Stimulated activated CD8-positive, alpha-beta memory T cell treated with anti-CD3 and anti-CD28 coated beads, Interleukin-2, amount 100 ng/mL, for 48 hours (primary cell): Measurements from ENCODE around the gene TSPAN33.

Experiments used
- DNase-seq, 2 donors: peaks; one replicate each; pipeline ENCODE4 v3.0.0-alpha.2; 2020; ENCODE audit warnings: low read depth in 2 of 2

The TSPAN33 gene

DNA sequence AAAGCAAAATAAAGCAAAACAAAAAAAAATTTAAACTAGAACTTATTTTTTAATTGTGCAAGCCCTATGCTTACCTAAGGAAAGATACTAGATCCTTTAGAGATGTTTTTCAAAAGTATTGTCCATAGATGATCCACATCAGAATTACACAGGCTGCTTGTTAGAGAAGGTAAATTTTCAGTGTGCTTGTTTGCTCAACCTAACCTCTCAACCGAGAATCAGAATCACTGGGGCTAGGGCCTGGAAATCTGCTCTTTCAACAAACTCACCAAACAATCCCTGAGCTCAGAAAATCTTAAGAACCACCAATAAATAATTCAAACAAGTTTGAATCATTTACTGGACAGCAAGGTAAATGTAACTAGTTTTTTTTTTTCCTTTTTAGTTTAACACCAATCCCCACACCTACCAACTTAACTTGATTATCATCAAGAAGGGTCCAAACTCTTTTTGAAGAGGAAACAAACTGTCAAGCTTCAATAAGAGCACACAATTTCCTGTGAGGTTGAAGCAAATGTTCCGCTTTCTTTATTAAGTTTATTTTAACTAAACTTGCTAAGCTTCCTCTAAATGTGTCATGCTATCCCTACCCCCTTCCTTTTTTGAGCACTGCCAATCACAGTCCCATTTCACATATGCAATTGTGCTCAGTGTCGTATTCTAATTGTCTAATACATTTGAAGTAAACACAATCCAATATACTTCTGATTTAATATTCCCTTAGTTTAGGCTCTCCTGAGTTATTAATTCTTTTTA lies 7.4 kb upstream of the TSPAN33 start:
- no peak for DNase-seq

DNA sequence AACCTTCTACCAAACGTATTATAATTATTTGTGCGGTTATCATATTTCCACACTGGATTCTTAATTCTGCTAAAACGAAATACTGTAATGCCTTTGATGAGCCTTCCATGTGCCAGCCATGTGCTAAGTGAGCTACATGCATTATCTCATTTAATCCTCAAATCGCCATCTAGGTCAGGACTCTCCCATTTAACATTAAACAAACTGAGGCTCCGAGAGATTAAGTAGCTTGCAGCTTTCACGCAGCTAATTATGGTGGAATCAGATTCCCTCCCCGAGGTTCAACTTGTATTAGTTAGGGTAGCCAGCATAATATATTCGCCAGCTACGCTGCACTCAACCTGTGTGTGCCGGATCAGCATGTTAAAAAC lies 798 bp upstream of the TSPAN33 start:
- DNase-seq, result no peak

- DNase-seq, result no peak
These were observed 544 bp downstream of the TSPAN33 start for GRCh38 chr7:129144834-129145668.

DNA sequence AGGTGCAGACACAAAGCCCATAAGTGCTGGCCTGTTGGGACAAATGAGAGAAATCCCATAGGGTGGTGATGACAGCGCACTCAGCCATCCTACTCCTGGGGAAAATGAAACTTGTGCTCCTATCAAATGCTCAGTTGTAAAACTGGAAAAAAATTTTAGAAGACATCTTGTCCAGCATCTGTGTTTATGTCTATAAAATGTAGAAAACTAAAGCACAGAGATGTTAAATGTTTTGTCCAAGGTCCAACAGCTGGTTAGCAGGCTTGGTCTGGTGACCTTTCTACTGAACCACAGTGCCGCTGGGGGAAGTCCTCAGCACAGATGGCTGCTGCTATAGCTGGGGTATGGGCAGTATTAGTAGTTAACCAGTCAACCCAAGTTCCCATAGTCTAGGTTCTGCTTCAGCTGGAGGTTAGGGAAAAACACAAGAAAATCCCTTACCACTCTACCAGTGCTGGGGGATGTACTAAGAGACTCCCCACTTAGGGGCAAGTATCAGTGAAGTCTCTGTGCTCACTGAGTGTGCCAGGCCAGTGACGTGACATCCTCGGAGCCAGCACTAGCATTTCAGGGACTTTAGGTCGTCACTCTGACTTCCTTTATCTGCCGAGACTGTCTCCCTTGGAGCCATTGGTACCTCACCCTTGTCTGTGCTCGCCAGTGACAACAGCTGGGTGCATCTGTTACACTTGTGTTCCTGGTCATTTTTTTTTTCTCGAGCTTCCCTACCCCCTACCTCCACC lies 1.9 kb downstream of the TSPAN33 start:
- DNase-seq, result no peak

- no peak for DNase-seq
These were observed 3.2 kb downstream of the TSPAN33 start for GRCh38 chr7:129147731-129148130.

DNA sequence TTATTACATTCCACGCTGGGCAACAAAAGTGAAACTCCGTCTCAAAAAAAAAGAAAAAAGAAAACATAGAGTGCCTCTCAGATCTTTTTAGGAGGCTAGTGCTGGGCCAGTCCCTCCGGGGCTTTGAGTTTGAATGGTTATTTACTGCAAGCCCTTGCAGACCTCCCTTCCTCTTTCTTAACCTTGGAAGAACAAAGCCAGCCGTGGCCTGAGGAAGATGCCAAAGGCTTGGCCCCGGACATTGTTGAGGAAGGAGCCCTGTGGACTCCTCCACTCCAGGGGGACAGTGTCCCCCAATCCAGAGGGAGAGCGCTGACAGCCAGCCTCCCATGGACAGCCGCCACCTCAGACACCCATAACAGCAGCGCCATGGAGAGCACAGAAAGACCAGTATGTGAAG lies 5.0 kb downstream of the TSPAN33 start:
- no peak for DNase-seq

- DNase-seq, result no peak
These were observed 5.9 kb downstream of the TSPAN33 start for GRCh38 chr7:129150199-129150996.

DNA sequence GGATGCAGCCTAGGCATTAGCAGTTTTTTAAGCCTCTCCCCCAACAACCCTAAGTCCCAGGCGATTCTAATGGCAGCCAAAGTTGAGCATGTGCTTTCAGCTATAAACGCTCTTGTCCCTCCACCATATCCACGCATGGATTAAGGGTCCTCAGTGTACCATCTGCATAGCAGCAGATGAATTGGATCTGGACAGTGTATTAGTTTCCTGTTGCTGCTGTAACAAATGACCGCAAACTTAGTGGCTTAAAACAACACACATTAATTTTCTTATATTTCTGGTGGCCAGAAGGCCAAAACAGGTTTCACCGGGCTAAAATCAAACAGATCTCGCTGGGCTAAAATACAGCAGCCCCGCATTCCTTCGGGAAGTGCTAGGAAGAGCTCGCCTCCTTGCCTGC lies 13.1 kb downstream of the TSPAN33 start:
- DNase-seq, result no peak

DNA sequence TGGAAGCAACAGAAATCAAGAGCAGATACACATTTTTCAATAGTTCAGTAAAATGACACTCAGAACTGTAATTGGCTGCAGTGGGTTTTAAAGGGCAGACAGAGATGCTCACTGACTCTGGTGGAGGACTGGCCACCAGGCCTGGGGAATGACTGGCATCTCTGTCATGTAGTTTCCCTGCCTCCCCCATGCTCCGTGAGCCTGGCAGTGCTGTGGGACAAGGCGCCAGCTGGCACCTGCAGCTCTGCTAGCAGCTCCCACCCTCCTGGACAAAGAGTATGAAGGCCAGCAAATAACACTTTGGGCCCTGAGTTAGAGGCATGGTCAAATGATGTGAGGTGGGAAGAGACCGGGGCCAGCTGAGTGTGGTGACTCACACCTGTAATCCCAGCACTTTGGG lies 15.0 kb downstream of the TSPAN33 start:
- no peak for DNase-seq

GRCh38 chr7:129160161-129160905 lies 15.8 kb downstream of the TSPAN33 start:
- no peak for DNase-seq

GRCh38 chr7:129161524-129162225 lies 17.2 kb downstream of the TSPAN33 start:
- no peak for DNase-seq

DNA sequence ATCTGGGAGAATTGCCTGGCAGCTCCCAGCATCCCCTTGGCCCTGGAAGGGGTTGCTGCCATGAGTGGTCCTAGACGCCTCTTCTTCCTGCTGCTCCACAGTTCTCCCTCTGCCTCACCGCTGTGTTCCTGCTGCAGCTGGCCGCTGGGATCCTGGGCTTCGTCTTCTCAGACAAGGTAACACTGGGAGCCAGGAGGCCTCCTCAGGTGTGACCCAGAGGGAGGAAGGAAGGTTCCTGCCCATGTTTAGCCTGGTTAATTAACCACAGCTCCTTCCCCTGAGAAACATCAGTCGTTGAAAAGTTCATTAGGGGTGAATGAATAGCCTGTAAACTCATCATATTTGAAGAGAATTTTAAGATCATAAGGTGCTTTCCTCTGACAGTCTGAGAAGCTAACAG lies 18.2 kb downstream of the TSPAN33 start:
- no peak for DNase-seq

DNA sequence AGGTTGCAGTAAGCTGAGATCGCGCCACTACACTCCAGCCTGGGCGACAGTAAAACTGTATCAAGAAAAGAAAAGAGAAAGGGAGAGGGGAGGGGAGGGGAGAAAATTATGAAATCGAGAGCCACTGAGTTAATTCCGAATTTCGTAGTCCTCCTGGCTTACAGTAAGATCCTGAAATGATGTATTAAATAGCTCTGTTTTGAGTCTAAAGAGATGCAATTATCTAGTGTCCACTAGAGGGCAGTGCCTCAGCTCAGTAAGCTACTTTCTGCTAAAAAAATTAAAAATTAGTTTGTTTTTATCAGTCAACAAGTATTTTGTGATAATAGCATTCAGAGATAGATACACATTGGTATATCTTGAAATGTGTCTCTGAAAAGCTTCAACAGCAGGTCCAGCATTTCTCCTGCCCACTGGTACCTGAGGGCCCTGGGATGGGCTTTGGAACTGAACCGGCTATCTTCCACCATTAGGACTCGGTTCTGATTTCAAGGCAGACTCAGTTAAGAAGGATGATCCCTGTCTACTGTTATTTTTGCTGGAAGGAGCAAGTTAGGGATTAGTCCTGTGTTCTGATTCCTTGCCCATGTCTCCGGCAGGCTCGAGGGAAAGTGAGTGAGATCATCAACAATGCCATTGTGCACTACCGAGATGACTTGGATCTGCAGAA lies 19.5 kb downstream of the TSPAN33 start:
- DNase-seq, result no peak

- no peak for DNase-seq
These were observed 22.2 kb downstream of the TSPAN33 start for GRCh38 chr7:129166745-129167144.

DNA sequence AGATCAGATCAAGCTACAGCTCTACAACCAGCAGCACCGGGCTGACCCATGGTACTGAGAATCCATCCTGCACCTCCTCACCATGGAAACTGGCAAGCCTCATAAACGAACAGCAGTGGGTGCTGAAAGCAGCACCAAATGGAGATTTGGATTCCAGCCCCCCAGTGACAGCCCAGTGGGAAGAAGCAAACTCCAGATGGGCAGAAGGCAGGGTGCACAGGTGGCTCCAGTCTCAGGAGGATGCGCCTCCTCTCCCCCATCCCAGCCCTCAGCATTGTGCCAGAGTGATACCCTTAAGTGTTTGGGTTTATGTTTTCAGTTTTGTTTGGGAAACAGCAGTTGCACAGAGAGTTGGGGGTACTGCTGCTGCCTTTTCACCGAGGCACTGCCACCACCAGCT lies 23.3 kb downstream of the TSPAN33 start:
- no peak for DNase-seq

DNA sequence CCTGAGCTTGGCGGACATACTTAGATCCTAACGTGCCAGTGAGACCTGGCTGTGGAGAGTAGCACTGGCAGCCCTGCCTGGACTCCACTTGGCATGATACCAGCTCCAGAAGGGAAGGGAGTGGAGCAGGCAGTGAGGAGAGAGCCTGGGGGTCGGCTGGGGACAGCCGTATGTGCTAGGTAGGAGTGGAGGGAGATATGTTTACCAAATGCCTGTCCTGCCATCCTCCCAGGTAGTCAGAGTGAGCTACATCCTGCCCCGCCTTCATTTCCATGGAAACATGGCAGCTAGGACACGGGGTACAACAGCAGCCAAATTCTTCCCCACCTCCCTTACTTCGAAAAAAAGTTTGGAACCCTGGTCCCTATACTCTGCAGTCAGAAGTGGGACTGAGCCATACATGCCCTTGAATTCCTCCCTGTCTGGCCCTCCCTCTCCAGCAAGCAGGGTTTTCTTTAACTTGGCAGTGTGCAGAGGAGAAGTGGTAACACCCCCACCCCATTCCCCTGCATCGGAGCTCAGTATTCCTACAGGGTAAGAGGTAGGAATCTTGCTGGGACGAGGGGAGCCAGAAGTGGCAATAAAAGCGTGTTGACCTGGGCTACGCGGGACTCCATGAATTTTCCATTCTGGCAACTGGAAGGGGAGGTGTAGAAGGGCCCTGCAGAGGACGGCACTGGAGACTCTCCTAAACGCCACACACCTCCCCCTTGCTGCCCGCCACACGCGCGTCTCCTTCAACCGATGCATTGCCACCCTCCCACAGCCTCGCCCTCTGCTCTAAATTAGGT lies 23.9 kb downstream of the TSPAN33 start:
- no peak for DNase-seq

GRCh38 chr7:129169171-129169671 lies 24.7 kb downstream of the TSPAN33 start:
- peak; percentile 36 to 47 for DNase-seq

GRCh38 chr7:129169686-129170440 lies 25.4 kb downstream of the TSPAN33 start:
- DNase-seq, result no peak
